Breast epithelium (tissue), 4 donors: ENCODE results near the gene IZUMO1R. TPM values are rescaled to one million over a fixed set of nuclear protein-coding genes. Genes with fewer than 3 reads are reported as not detected.
"Not testable (repeated sequence)": the region's sequence is repeated elsewhere in the genome, so short reads cannot be mapped to it uniquely, and the experiment has no call there.

Experiments used
- DNase-seq, 2 donors: peaks; one replicate each; pipeline ENCODE4 v3.0.0-alpha.2; 2019; ENCODE audit warnings: low spot score in 2 of 2
- H3K27ac ChIP-seq, 2 donors: fragments of 200-600 bp; sonication (generic) in 1 of 2; one replicate each; pipeline ENCODE4 v1.5.1; 2016 to 2019; ENCODE audit warnings: mild to moderate bottlenecking in 1 of 2
- H3K27me3 ChIP-seq, 2 donors: fragments of 200-600 bp; sonication (generic) in 1 of 2; one replicate each; pipeline versions ENCODE4 v1.5.1 to v1.6.0; 2017 to 2019; ENCODE audit warnings: control low read depth in 1 of 2, mild to moderate bottlenecking in 1 of 2
- H3K36me3 ChIP-seq: fragments of 200-600 bp; one replicate; pipeline ENCODE4 v1.5.1; 2019
- H3K4me1 ChIP-seq, 2 donors: fragments of 200-600 bp; sonication (generic); one replicate each; pipeline ENCODE4 v1.5.1; 2016 to 2019; ENCODE audit warnings: control low read depth in 1 of 2
- H3K4me3 ChIP-seq, 3 donors: fragments of 200-600 bp; sonication (generic); 1 replicate in 2 of 3; 2 replicates in 1 of 3; pipeline ENCODE4 v1.5.1; 2016 to 2019; ENCODE audit warnings: mild to moderate bottlenecking in 3 of 3, moderate library complexity in 2 of 3
- H3K9me3 ChIP-seq, 2 donors: fragments of 200-600 bp; sonication (generic) in 1 of 2; one replicate each; pipeline ENCODE4 v1.5.1; 2016 to 2019; ENCODE audit warnings: control low read depth in 1 of 2
- CTCF ChIP-seq, 3 donors: fragments of 450-650 bp; IDR thresholded peaks; one replicate each; pipeline ENCODE4 v1.5.1; 2016 to 2017; ENCODE audit warnings: antibody characterized with exemption in 3 of 3, mild to moderate bottlenecking in 3 of 3, moderate library complexity in 3 of 3
- POLR2A ChIP-seq: fragments of 450-650 bp; IDR thresholded peaks from one replicate; pipeline ENCODE4 v1.6.1; 2016; ENCODE audit warnings: antibody characterized with exemption, mild to moderate bottlenecking, moderate library complexity
- POLR2AphosphoS5 ChIP-seq, 3 donors: sonication (generic); formaldehyde crosslinking; IDR thresholded peaks; one replicate each; pipeline ENCODE4 v1.6.1; 2017; ENCODE audit warnings: antibody characterized with exemption in 3 of 3
- intact Hi-C: fragments of 100-400 bp; cut with DNase I; formaldehyde crosslinking; loops from one replicate; pipeline ENCODE4 v1.15.1; 2023; ENCODE audit warnings: low total_unique reads
- total RNA-seq, 3 donors: library from RNA; depleted of rRNA; stranded (reverse); fragments of >200 nt; gene quantifications; one replicate each; pipeline ENCODE4 v1.1.0, GENCODE V29; 2016

The IZUMO1R gene
- total RNA-seq, 3 donors from 2014 or later = not detected

GRCh38 chr11:94332814-94333213, 28.4 kb downstream of the IZUMO1R start:
- Histone ChIP-seq H3K4me3 (no peak overlapping the region), H3K9me3 (no peaks in the 10 kb centered on the region), H3K27ac (no peak overlapping the region), H3K27me3 (no peaks in the 10 kb centered on the region), H3K4me1 (no peaks in the 10 kb centered on the region), H3K36me3 (no peaks in the 10 kb centered on the region)
- intact Hi-C loops = loop anchor here (2.0 kb wide), 1 partner anchor 60 kb away; no protein-coding TSS in a partner anchor
- no peak for DNase-seq
- TF ChIP-seq CTCF (IDR thresholded peaks at IDR 0.05) (no peak), POLR2AphosphoS5 (IDR thresholded peaks at IDR 0.05) (no peak), POLR2A (no peak)

DNA sequence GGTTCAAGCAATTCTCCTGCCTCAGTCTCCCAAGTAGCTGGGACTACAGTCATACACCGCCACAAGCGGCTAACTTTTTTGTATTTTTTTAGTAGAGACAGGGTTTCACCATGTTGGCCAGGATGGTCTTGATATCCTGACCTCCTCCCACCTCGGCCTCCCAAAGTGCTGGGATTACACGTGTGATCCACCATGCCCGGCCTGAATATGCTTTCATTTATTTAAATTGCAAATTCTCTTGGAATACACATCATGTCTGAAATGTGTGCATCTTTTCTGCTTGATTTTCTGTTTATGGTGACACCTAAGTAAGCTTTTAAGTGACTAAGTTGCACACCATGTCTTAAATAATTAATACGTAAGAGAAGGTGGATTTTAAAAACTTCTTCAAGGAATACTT, 31.7 kb downstream of the IZUMO1R start:
- intact Hi-C loops = no loop called here

DNA sequence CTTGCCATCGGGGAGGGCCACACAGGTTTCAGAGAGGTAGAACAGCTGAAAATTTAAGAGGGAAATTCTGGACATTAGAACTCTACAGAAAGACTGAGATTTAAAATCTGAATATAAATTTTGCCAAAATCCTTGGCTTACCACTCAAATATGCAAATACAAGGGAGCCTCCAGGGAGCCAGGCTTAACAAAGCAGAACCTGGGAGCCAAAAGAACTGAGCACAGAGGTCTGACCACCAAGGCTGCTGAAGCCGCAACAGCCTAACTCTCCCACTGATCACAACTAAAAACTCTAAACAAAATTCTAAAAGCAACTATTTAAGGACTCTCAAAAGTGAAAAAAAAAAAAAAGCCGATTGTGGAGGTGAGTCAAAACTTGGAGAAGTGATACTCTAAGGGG, 34.3 kb downstream of the IZUMO1R start:
- DNase-seq = no peak
- Histone ChIP-seq H3K27me3 (no peaks in the 10 kb centered on the region), H3K4me1 (no peaks in the 10 kb centered on the region), H3K9me3 (no peaks in the 10 kb centered on the region), H3K27ac (no peak overlapping the region), H3K4me3 (no peak overlapping the region), H3K36me3 (no peaks in the 10 kb centered on the region)
- intact Hi-C loops = no loop called here
- TF ChIP-seq CTCF (IDR thresholded peaks at IDR 0.05) = no peak
- no peak for TF ChIP-seq POLR2AphosphoS5 (IDR thresholded peaks at IDR 0.05)
- no peak for TF ChIP-seq POLR2A

More for the DNA sequence above, 31.7 kb downstream of the IZUMO1R start:
- DNase-seq = no peak
- Histone ChIP-seq H3K9me3 (no peaks in the 10 kb centered on the region), H3K4me3 (no peak overlapping the region), H3K36me3 (no peaks in the 10 kb centered on the region), H3K27me3 (no peaks in the 10 kb centered on the region), H3K4me1 (no peaks in the 10 kb centered on the region), H3K27ac (no peak overlapping the region)
- TF ChIP-seq POLR2AphosphoS5 (IDR thresholded peaks at IDR 0.05) (no peak), CTCF (IDR thresholded peaks at IDR 0.05) (no peak), POLR2A (no peak)

- no peak for TF ChIP-seq POLR2A
- no peak for TF ChIP-seq CTCF (IDR thresholded peaks at IDR 0.05)
- no peak for TF ChIP-seq POLR2AphosphoS5 (IDR thresholded peaks at IDR 0.05)
- DNase-seq = no peak
- Histone ChIP-seq H3K4me1 (no peaks in the 10 kb centered on the region), H3K4me3 (no peak overlapping the region), H3K27ac (no peak overlapping the region), H3K36me3 (no peaks in the 10 kb centered on the region), H3K9me3 (no peaks in the 10 kb centered on the region), H3K27me3 (no peaks in the 10 kb centered on the region)
- intact Hi-C loops = no loop called here
Measured at GRCh38 chr11:94342250-94342649, 37.9 kb downstream of the IZUMO1R start.

GRCh38 chr11:94343495-94343894, 39.1 kb downstream of the IZUMO1R start:
- Histone ChIP-seq H3K9me3 (no peaks in the 10 kb centered on the region), H3K27me3 (no peaks in the 10 kb centered on the region), H3K4me1 (no peaks in the 10 kb centered on the region), H3K4me3 (no peak overlapping the region), H3K27ac (no peak overlapping the region), H3K36me3 (no peaks in the 10 kb centered on the region)
- no peak for DNase-seq
- no peak for TF ChIP-seq POLR2A
- no peak for TF ChIP-seq POLR2AphosphoS5 (IDR thresholded peaks at IDR 0.05)
- TF ChIP-seq CTCF (IDR thresholded peaks at IDR 0.05) = no peak
- intact Hi-C loops = no loop called here

- DNase-seq, H3K4me3 ChIP-seq, H3K4me1 ChIP-seq, H3K9me3 ChIP-seq, H3K36me3 ChIP-seq, H3K27ac ChIP-seq, H3K27me3 ChIP-seq, intact Hi-C loops: not testable (repeated sequence)
Measured at GRCh38 chr11:94346311-94346710, 41.9 kb downstream of the IZUMO1R start.

DNA sequence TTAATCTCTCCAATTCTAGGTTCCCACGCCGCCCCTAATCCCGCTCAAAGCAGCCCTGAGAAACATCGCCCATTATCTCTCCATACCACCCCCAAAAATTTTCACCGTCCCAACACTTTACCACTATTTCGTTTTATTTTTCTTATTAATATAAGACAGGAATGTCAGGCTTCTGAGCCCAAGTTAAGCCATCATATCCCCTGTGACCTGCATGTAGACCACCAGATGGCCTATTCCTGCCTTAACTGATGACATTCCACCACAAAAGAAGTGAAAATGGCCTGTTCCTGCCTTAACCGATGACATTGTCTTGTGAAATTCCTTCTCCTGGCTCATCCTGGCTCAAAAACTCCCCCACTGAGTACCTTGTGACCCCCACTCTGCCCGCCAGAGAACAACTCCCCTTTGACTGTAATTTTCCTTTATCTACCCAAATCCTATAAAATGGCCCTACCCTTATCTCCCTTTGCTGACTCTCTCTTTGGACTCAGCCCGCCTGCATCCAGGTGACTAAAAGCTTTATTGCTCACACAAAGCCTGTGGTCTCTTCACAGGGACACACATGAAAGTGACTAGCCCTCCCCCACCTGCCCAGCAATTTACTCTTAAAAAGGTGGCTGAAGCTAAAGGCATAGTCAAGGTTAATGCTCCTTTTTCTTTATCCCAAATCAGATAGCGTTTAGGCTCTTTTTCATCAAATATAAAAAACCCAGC, 46.6 kb downstream of the IZUMO1R start:
- H3K4me1 ChIP-seq, H3K9me3 ChIP-seq, DNase-seq, H3K27ac ChIP-seq, H3K4me3 ChIP-seq, H3K27me3 ChIP-seq, intact Hi-C loops, H3K36me3 ChIP-seq: not testable (repeated sequence)
